SK-N-SH (cell line): ENCODE results near the gene INO80.

Experiments used
- EP300 ChIP-seq, 2 experiments: IDR thresholded peaks; 2 replicates each; pipeline versions ENCODE4 v1.4.0 to v1.6.1; 2012; ENCODE audit warnings: borderline replicate concordance in 1 of 2, low read depth in 1 of 2, low read length in 1 of 2
- EZH2phosphoT487 ChIP-seq: fragments of 200-600 bp; sonication (generic); IDR thresholded peaks from 2 replicates; pipeline ENCODE4 v1.6.1; 2017; ENCODE audit warnings: low read depth, mixed run types, mild to moderate bottlenecking, antibody characterized with exemption, moderate library complexity, borderline replicate concordance
- FOSL2 ChIP-seq: IDR thresholded peaks from 2 replicates; pipeline ENCODE4 v1.4.0; 2012; ENCODE audit warnings: low read depth, mild to moderate bottlenecking, moderate library complexity, borderline replicate concordance
- FOXJ3 ChIP-seq: sonication (generic); formaldehyde crosslinking; IDR thresholded peaks from 2 replicates; pipeline ENCODE4 v1.5.1; 2020; ENCODE audit warnings: mild to moderate bottlenecking, missing genetic modification reagents
- GABPA ChIP-seq: IDR thresholded peaks from 2 replicates; pipeline ENCODE4 v1.4.0; 2012; ENCODE audit warnings: low read depth, mild to moderate bottlenecking
- MXI1 ChIP-seq: IDR thresholded peaks from 2 replicates; pipeline ENCODE4 v1.6.1; 2012; ENCODE audit warnings: mild to moderate bottlenecking, low read depth, low read length, improper control_type of control experiment
- POLR2AphosphoS5 ChIP-seq: IDR thresholded peaks from 2 replicates; pipeline ENCODE4 v1.6.1; 2012; ENCODE audit warnings: low read depth, low read length
- RCOR1 ChIP-seq: fragments of 150-350 bp; IDR thresholded peaks from 2 replicates; pipeline ENCODE4 v1.6.1; 2017; ENCODE audit warnings: antibody characterized with exemption, low read length
- TAF1 ChIP-seq: IDR thresholded peaks from 2 replicates; pipeline ENCODE4 v1.6.1; 2012; ENCODE audit warnings: low read depth, mild to moderate bottlenecking, low read length, moderate library complexity, borderline replicate concordance
- TF ChIP-seq, protein P1 (sequence below): fragments of 200-600 bp; sonication (generic); IDR thresholded peaks from 2 replicates; pipeline ENCODE4 v1.6.1; 2017; ENCODE audit warnings: antibody characterized with exemption, mild to moderate bottlenecking, moderate library complexity
- TF ChIP-seq, protein P2 (sequence below): IDR thresholded peaks from 2 replicates; pipeline ENCODE4 v1.6.1; 2012; ENCODE audit warnings: mild to moderate bottlenecking, low read depth, low read length, moderate library complexity
- TF ChIP-seq, protein P3 (sequence below): IDR thresholded peaks from 2 replicates; pipeline ENCODE4 v1.4.0; 2012; ENCODE audit warnings: low read depth

DNA sequence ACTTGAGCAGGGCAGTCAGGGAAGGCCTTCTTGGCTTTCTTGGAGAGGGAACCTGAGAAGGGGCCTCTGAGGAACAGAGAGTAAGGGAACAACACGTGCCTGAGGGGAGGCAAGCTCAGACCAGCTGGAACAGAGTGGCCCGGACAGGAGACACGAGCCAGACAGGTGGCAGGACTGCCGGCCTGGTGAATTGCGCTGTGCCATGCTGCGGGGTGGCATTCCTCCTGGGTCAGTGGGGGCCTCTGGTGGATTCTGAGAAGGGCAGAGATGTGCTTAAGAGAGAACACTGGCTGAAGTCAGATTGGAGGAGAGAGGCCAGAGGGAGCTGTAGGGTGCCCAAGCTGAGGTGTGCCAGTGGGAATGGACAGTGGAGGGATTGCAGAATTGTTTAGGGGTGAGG lies 157.9 kb downstream of the INO80 start:
- TF ChIP-seq GABPA (no peak), EP300 (IDR thresholded peaks at IDR 0.05; ENCODE audit: borderline replicate concordance in 1 of 2, low read depth in 1 of 2, low read length in 1 of 2) (no peak), MXI1 (no peak), EZH2phosphoT487 (no peak), FOSL2 (no peak), FOXJ3 (CRISPR knock-in tag) (no peak), POLR2AphosphoS5 (no peak), RCOR1 (no peak), TAF1 (no peak)
- TF ChIP-seq, protein P1, sequence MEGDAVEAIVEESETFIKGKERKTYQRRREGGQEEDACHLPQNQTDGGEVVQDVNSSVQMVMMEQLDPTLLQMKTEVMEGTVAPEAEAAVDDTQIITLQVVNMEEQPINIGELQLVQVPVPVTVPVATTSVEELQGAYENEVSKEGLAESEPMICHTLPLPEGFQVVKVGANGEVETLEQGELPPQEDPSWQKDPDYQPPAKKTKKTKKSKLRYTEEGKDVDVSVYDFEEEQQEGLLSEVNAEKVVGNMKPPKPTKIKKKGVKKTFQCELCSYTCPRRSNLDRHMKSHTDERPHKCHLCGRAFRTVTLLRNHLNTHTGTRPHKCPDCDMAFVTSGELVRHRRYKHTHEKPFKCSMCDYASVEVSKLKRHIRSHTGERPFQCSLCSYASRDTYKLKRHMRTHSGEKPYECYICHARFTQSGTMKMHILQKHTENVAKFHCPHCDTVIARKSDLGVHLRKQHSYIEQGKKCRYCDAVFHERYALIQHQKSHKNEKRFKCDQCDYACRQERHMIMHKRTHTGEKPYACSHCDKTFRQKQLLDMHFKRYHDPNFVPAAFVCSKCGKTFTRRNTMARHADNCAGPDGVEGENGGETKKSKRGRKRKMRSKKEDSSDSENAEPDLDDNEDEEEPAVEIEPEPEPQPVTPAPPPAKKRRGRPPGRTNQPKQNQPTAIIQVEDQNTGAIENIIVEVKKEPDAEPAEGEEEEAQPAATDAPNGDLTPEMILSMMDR, result no peak
- TF ChIP-seq, protein P2, sequence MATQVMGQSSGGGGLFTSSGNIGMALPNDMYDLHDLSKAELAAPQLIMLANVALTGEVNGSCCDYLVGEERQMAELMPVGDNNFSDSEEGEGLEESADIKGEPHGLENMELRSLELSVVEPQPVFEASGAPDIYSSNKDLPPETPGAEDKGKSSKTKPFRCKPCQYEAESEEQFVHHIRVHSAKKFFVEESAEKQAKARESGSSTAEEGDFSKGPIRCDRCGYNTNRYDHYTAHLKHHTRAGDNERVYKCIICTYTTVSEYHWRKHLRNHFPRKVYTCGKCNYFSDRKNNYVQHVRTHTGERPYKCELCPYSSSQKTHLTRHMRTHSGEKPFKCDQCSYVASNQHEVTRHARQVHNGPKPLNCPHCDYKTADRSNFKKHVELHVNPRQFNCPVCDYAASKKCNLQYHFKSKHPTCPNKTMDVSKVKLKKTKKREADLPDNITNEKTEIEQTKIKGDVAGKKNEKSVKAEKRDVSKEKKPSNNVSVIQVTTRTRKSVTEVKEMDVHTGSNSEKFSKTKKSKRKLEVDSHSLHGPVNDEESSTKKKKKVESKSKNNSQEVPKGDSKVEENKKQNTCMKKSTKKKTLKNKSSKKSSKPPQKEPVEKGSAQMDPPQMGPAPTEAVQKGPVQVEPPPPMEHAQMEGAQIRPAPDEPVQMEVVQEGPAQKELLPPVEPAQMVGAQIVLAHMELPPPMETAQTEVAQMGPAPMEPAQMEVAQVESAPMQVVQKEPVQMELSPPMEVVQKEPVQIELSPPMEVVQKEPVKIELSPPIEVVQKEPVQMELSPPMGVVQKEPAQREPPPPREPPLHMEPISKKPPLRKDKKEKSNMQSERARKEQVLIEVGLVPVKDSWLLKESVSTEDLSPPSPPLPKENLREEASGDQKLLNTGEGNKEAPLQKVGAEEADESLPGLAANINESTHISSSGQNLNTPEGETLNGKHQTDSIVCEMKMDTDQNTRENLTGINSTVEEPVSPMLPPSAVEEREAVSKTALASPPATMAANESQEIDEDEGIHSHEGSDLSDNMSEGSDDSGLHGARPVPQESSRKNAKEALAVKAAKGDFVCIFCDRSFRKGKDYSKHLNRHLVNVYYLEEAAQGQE, result no peak
- TF ChIP-seq, protein P3, sequence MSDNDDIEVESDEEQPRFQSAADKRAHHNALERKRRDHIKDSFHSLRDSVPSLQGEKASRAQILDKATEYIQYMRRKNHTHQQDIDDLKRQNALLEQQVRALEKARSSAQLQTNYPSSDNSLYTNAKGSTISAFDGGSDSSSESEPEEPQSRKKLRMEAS, result no peak
